ENCODE data around the gene CCR2.

- no peak for TF ChIP-seq CTCF (IDR thresholded peaks at IDR 0.05)
- TF ChIP-seq POLR2A (IDR thresholded peaks at IDR 0.05; ENCODE audit: low read depth), result no peak
- TF ChIP-seq POLR2AphosphoS5 (IDR thresholded peaks at IDR 0.05), result no peak
Observed at GRCh38 chr3:46408853-46409252, 54.9 kb downstream of the CCR2 start.
